Measurements from ENCODE around the gene FAM185A.
A peak's percentile ranks its signal among the peaks of the same experiment; 100 is the strongest.
"Not testable (repeated sequence)": the region's sequence is repeated elsewhere in the genome, so short reads cannot be mapped to it uniquely, and the experiment has no call there.

FAM185A gene

GRCh38 chr7:102836191-102836919 is 87.6 kb downstream of the FAM185A start:
- TF ChIP-seq CTCF (IDR thresholded peaks at IDR 0.05; ENCODE audit: low read depth, low read length, missing control alignments) = no peak
- Histone ChIP-seq H3K4me3 (ENCODE audit: low read depth, low read length) (no peak overlapping the region), H3K27me3 (replicated peaks) (no peaks in the 10 kb centered on the region), H3K36me3 (replicated peaks) (no peaks in the 10 kb centered on the region), H3K27ac (peak overlapping the region; percentile 68)
- DNase-seq = peak; percentile 78
- in situ Hi-C loops (cut with HindIII; ENCODE audit: low pct_ligation_motif_present, low sequenced_read_pairs) = no loop called here

- Histone ChIP-seq H3K27me3 (replicated peaks) (no peaks in the 10 kb centered on the region), H3K36me3 (replicated peaks) (no peaks in the 10 kb centered on the region), H3K4me3 (ENCODE audit: low read depth, low read length) (no peak overlapping the region), H3K27ac (peak overlapping the region; percentile 3)
- in situ Hi-C loops (cut with HindIII; ENCODE audit: low pct_ligation_motif_present, low sequenced_read_pairs) = no loop called here
- DNase-seq = no peak
- TF ChIP-seq CTCF (IDR thresholded peaks at IDR 0.05; ENCODE audit: low read depth, low read length, missing control alignments) = no peak
Measured at GRCh38 chr7:102836977-102837376, 88.2 kb downstream of the FAM185A start.

- DNase-seq = no peak
- no peak overlapping the region for H3K4me3 ChIP-seq (ENCODE audit: low read depth, low read length)
- H3K36me3 ChIP-seq (replicated peaks) = no peaks in the 10 kb centered on the region
- in situ Hi-C loops (cut with HindIII; ENCODE audit: low pct_ligation_motif_present, low sequenced_read_pairs) = no loop called here
- no peak for TF ChIP-seq CTCF (IDR thresholded peaks at IDR 0.05; ENCODE audit: low read depth, low read length, missing control alignments)
- no peak overlapping the region for H3K27ac ChIP-seq
- no peaks in the 10 kb centered on the region for H3K27me3 ChIP-seq (replicated peaks)
Measured at GRCh38 chr7:102837802-102838201, 89.0 kb downstream of the FAM185A start.

GRCh38 chr7:102838572-102839101 is 89.8 kb downstream of the FAM185A start:
- H3K4me3 ChIP-seq (ENCODE audit: low read depth, low read length); H3K27me3 ChIP-seq (replicated peaks); DNase-seq; H3K27ac ChIP-seq; H3K36me3 ChIP-seq (replicated peaks); in situ Hi-C loops (cut with HindIII; ENCODE audit: low pct_ligation_motif_present, low sequenced_read_pairs): not testable (repeated sequence)

GRCh38 chr7:102840404-102840803 is 91.6 kb downstream of the FAM185A start:
- Histone ChIP-seq H3K36me3 (replicated peaks) (no peaks in the 10 kb centered on the region), H3K27ac (no peak overlapping the region), H3K4me3 (ENCODE audit: low read depth, low read length) (no peak overlapping the region), H3K27me3 (replicated peaks) (no peaks in the 10 kb centered on the region)
- no peak for DNase-seq
- in situ Hi-C loops (cut with HindIII; ENCODE audit: low pct_ligation_motif_present, low sequenced_read_pairs) = no loop called here
- no peak for TF ChIP-seq CTCF (IDR thresholded peaks at IDR 0.05; ENCODE audit: low read depth, low read length, missing control alignments)

GRCh38 chr7:102841290-102841689 is 92.5 kb downstream of the FAM185A start:
- DNase-seq = no peak
- in situ Hi-C loops (cut with HindIII; ENCODE audit: low pct_ligation_motif_present, low sequenced_read_pairs) = no loop called here
- no peaks in the 10 kb centered on the region for H3K36me3 ChIP-seq (replicated peaks)
- no peaks in the 10 kb centered on the region for H3K27me3 ChIP-seq (replicated peaks)
- no peak for TF ChIP-seq CTCF (IDR thresholded peaks at IDR 0.05; ENCODE audit: low read depth, low read length, missing control alignments)
- H3K27ac ChIP-seq = no peak overlapping the region
- no peak overlapping the region for H3K4me3 ChIP-seq (ENCODE audit: low read depth, low read length)
